Stimulated activated naive CD8-positive, alpha-beta T cell treated with anti-CD3 and anti-CD28 coated beads, Interleukin-15, amount 100 ng/mL, for 72 hours (primary cell): ENCODE results near the gene YY2.
"Not testable (repeated sequence)": the region's sequence is repeated elsewhere in the genome, so short reads cannot be mapped to it uniquely, and the experiment has no call there.

Experiments
- ATAC-seq: fragments of 150-1000 bp; cut with Tn5 transposase; 2 replicates; pipeline ENCODE4 v1.10.0; 2021; ENCODE audit warnings: mild to moderate bottlenecking, moderate library complexity
- DNase-seq, 2 donors: peaks; one replicate each; pipeline ENCODE4 v3.0.0; 2021 to 2022
- H3K27ac Mint-ChIP-seq, 2 donors: one replicate each; pipeline ENCODE4 v1.8.0; 2022; ENCODE audit warnings: mild to moderate bottlenecking in 2 of 2, mixed read lengths in 2 of 2, moderate library complexity in 2 of 2
- H3K27me3 Mint-ChIP-seq: one replicate; pipeline ENCODE4 v1.8.0; 2022; ENCODE audit warnings: mixed read lengths
- H3K4me1 Mint-ChIP-seq: one replicate; pipeline ENCODE4 v1.8.0; 2022; ENCODE audit warnings: mild to moderate bottlenecking, mixed read lengths
- H3K4me3 Mint-ChIP-seq, 2 donors: one replicate each; pipeline ENCODE4 v1.8.0; 2022; ENCODE audit warnings: mild to moderate bottlenecking in 2 of 2, mixed read lengths in 2 of 2, moderate library complexity in 1 of 2
- H3K9me3 Mint-ChIP-seq, 2 donors: one replicate each; pipeline ENCODE4 v1.8.0; 2022; ENCODE audit warnings: mixed read lengths in 2 of 2

The YY2 gene

DNA sequence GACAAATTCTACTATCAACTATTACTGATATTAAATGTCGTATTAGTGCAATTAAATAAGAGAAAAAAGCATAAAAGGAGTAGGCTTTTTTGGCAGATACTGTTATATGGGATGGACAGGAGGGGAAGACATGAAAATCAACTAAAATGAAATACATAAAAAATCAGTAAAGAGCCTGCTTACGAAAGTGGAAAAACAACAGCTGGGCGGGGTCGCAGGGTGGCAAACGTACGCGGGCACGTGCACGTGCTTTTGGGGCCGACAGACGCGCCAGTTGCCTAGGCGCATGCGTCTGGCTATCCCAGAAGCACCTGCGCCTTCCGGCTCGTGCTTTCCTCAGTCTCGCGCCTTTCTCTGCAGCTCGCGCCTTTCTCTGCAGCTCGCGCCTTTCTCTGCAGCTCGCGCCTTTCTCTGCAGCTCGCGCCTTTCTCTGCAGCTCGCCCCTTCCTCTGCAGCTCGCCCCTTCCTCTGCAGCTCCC lies at the start of gene YY2:
Gene YY2, plus strand, starts transcription at position 51 of the 479 bp plus-strand sequence. CDS start 498 bp downstream, outside the sequence.
- ATAC-seq: no peak
- Mint-ChIP-seq H3K27ac (no peak within 1 kb of the TSS), H3K27me3 (no peaks in the 10 kb centered on the region), H3K9me3 (no peaks in the 10 kb centered on the region), H3K4me3 (no peak within 1 kb of the TSS), H3K4me1 (no peaks in the 10 kb centered on the region)
- no peak for DNase-seq

DNA sequence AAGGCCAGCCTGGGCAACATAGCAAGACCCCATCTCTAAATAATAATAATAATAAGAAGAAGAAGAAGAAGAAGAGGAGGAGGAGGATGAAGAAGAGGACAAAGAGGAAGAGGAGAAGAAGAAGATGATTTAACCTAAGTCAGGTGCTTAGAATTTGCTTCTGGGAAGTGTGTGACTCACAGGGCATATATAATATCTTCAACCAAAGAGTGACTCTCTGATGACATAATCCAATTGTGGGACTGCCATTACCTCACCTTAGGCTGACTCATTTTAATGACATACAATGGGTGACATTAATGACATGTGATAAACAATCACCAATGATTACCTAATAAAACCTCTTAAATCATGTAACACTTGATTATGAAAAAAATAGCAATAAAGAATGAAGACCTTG lies 49.1 kb upstream of the YY2 start:
- H3K4me3 Mint-ChIP-seq: no peak overlapping the region

DNA sequence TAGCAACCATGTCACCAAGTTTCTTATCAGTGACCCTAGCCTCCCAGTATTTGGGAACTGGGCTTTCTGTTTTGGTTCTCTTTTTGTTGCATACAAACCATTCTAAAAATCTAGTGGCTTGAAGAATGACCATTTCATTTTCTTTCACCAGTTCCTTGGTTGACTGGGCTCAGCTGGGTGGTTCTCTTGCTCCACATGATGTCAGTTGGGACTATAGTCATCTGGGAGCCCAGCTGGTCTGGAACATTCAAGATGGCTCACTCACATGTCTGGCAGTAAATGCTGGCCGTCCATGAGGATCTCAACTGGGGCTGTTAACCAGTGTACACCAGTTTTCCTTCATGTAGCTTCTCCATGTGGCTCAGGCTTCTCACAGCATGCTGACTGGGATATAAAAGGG lies 44.0 kb upstream of the YY2 start:
- Mint-ChIP-seq H3K4me1 (no peaks in the 10 kb centered on the region), H3K27ac (no peak overlapping the region), H3K9me3 (no peaks in the 10 kb centered on the region), H3K4me3 (no peak overlapping the region), H3K27me3 (no peaks in the 10 kb centered on the region)
- ATAC-seq: no peak
- DNase-seq: no peak

More for the DNA sequence above, 49.1 kb upstream of the YY2 start:
- Mint-ChIP-seq H3K9me3 (no peaks in the 10 kb centered on the region), H3K27me3 (no peaks in the 10 kb centered on the region), H3K4me1 (no peaks in the 10 kb centered on the region), H3K27ac (no peak overlapping the region)
- DNase-seq: no peak
- no peak for ATAC-seq

DNA sequence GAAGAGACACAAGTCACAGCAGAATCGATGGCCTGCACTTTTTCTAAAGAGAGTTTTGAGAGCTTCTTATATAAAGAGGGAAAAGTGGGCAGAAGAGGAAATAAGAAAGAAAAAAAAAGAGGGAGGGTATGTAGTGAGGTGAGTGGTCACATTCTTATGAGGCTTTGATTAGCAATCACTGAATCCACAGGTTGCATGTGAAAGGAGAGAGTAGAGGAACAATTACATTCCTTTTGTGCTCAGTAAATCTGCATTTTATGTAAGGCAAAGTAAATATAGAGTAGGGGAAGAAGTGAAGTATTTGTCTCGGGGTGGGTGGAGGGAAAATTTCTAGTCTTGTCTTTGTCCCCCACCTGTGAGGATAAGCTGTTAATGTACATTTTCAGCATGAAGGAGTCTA lies 43.2 kb upstream of the YY2 start:
- ATAC-seq: no peak
- H3K4me1 Mint-ChIP-seq: no peaks in the 10 kb centered on the region
- no peak overlapping the region for H3K27ac Mint-ChIP-seq
- H3K9me3 Mint-ChIP-seq: no peaks in the 10 kb centered on the region
- no peak for DNase-seq
- H3K27me3 Mint-ChIP-seq: no peaks in the 10 kb centered on the region
- no peak overlapping the region for H3K4me3 Mint-ChIP-seq

- Mint-ChIP-seq H3K4me1 (no peaks in the 10 kb centered on the region), H3K27me3 (no peaks in the 10 kb centered on the region), H3K27ac (peak overlapping the region in 1 of 2 donors; percentile 27), H3K4me3 (no peak overlapping the region), H3K9me3 (no peaks in the 10 kb centered on the region)
- DNase-seq (no peak), ATAC-seq (no peak)
Observed at GRCh38 chrX:21813612-21814368, 42.0 kb upstream of the YY2 start.

DNA sequence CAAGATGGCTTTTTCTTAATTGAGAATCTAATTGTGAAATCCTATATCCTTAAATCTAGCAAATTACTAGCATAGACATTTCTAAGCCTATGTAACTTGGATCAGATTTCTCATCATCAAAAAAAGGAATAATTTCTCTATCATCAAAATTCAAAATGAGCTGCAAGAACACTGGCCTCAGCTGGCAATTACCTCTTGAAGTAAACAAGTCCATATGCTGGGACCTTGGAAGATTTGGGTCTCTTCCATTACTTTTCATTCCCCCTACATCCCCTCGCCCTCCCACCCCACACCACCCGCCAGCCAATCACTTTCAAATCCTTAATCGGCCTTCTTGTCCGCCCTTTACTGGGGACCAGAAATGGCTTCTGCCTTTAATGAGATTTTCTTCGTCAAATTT lies 39.7 kb upstream of the YY2 start:
- H3K9me3 Mint-ChIP-seq: no peaks in the 10 kb centered on the region
- no peaks in the 10 kb centered on the region for H3K27me3 Mint-ChIP-seq
- no peak overlapping the region for H3K4me3 Mint-ChIP-seq
- DNase-seq: no peak
- H3K27ac Mint-ChIP-seq: no peak overlapping the region
- H3K4me1 Mint-ChIP-seq: no peaks in the 10 kb centered on the region
- no peak for ATAC-seq

DNA sequence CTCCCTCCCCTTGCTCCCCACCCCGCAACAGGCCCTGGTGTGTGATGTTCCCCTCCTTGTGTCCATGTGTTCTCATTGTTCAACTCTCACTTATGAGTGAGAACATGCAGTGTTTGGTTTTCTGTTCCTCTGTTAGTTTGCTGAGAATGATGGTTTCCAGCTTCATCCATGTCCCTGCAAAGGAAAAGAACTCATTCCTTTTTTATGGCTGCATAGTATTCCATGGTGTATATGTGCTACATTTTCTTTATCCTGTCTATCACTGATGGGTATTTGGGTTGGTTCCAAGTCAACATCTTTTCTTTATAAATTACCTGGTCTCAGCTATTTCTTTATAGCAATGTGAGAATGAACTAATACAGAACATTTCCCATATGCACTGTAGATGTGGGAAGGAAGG lies 35.6 kb upstream of the YY2 start:
- H3K27me3 Mint-ChIP-seq, ATAC-seq, H3K4me3 Mint-ChIP-seq, H3K27ac Mint-ChIP-seq, H3K4me1 Mint-ChIP-seq, H3K9me3 Mint-ChIP-seq, DNase-seq: not testable (repeated sequence)

DNA sequence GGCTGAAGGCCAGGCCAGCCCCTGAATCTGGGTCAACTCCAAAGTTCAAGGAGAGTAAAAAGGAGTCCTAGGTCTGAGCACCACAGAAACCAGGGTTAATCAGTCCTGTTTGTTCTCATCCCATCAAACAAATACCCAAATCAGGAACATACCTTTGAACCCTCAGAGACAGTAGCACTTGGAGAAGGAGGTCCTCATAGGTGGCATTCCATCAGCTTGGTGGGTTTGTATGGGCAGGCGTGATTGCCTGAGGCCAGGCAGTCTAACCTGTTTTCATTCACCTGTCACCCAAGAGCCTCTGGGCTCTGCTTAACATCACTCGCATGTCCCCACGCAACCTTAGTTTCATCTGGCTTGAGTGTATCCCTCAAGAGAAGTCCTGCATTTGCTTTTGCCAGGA lies 33.9 kb upstream of the YY2 start:
- H3K4me3 Mint-ChIP-seq: no peak overlapping the region
- DNase-seq (no peak), ATAC-seq (no peak)
- H3K9me3 Mint-ChIP-seq: no peaks in the 10 kb centered on the region
- no peaks in the 10 kb centered on the region for H3K4me1 Mint-ChIP-seq
- no peak overlapping the region for H3K27ac Mint-ChIP-seq
- no peaks in the 10 kb centered on the region for H3K27me3 Mint-ChIP-seq

- Mint-ChIP-seq H3K4me1 (no peaks in the 10 kb centered on the region), H3K9me3 (no peaks in the 10 kb centered on the region), H3K27me3 (no peaks in the 10 kb centered on the region), H3K27ac (no peak overlapping the region), H3K4me3 (no peak overlapping the region)
- ATAC-seq (no peak), DNase-seq (no peak)
Observed at GRCh38 chrX:21831496-21831895, 24.3 kb upstream of the YY2 start.

GRCh38 chrX:21837056-21837455 lies 18.7 kb upstream of the YY2 start:
- ATAC-seq (no peak), DNase-seq (no peak)
- no peaks in the 10 kb centered on the region for H3K4me1 Mint-ChIP-seq
- no peak overlapping the region for H3K27ac Mint-ChIP-seq
- H3K4me3 Mint-ChIP-seq: no peak overlapping the region
- no peaks in the 10 kb centered on the region for H3K9me3 Mint-ChIP-seq
- no peaks in the 10 kb centered on the region for H3K27me3 Mint-ChIP-seq

GRCh38 chrX:21838937-21839333 lies 16.9 kb upstream of the YY2 start:
- Mint-ChIP-seq H3K4me1 (no peaks in the 10 kb centered on the region), H3K9me3 (no peaks in the 10 kb centered on the region), H3K27me3 (no peaks in the 10 kb centered on the region), H3K4me3 (peak overlapping the region; percentile 88 to 89), H3K27ac (peak overlapping the region; percentile 97 to 98)
- DNase-seq (no peak), ATAC-seq (no peak)

- Mint-ChIP-seq H3K4me1 (no peaks in the 10 kb centered on the region), H3K27me3 (no peaks in the 10 kb centered on the region), H3K4me3 (peak within 1 kb of the TSS; percentile 88 to 89), H3K27ac (peak within 1 kb of the TSS; percentile 97 to 98), H3K9me3 (no peaks in the 10 kb centered on the region)
- ATAC-seq: peak; percentile 94
- peak; percentile 81 to 87 for DNase-seq
Observed at GRCh38 chrX:21839334-21840192, 16.2 kb upstream of the YY2 start, which contains the start of gene MBTPS2. Gene MBTPS2 (plus strand): TSS chrX:21839617. CDS start chrX:21839735, 118 bp downstream.

- peak; percentile 65 for ATAC-seq
Observed at GRCh38 chrX:21840193-21840545, 15.6 kb upstream of the YY2 start.

DNA sequence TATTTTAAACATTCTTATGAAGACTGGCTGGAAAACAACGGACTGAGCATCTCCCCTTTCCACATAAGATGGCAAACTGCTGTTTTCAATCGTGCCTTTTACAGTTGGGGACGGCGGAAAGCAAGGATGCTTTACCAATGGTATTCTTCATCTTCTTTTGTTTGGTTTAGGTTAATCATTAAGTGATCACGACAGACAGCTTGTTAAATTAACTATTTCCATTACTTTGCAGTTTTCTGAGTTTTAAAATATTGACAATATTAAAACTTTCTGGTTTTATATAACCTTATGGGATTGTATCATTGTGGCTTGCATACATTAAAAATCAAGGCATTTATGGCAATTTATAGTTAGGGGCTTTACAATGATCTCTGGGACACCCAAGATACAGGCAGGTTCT lies 12.6 kb upstream of the YY2 start:
- DNase-seq (no peak), ATAC-seq (no peak)
- H3K27me3 Mint-ChIP-seq: no peaks in the 10 kb centered on the region
- no peak overlapping the region for H3K27ac Mint-ChIP-seq
- H3K4me3 Mint-ChIP-seq: no peak overlapping the region
- H3K4me1 Mint-ChIP-seq: no peaks in the 10 kb centered on the region
- no peaks in the 10 kb centered on the region for H3K9me3 Mint-ChIP-seq

More at GRCh38 chrX:21840193-21840545, 15.6 kb upstream of the YY2 start:
- H3K27me3 Mint-ChIP-seq: no peaks in the 10 kb centered on the region
- peak in 1 of 2 donors; percentile 45 for DNase-seq
- H3K4me1 Mint-ChIP-seq: no peaks in the 10 kb centered on the region
- H3K9me3 Mint-ChIP-seq: no peaks in the 10 kb centered on the region
- peak overlapping the region; percentile 97 to 98 for H3K27ac Mint-ChIP-seq
- H3K4me3 Mint-ChIP-seq: peak overlapping the region; percentile 88 to 89

GRCh38 chrX:21845096-21845495 lies 10.7 kb upstream of the YY2 start:
- Mint-ChIP-seq H3K27me3 (no peaks in the 10 kb centered on the region), H3K4me1 (no peaks in the 10 kb centered on the region), H3K4me3 (no peak overlapping the region), H3K9me3 (no peaks in the 10 kb centered on the region), H3K27ac (peak overlapping the region in 1 of 2 donors; percentile 90)
- DNase-seq (no peak), ATAC-seq (no peak)

GRCh38 chrX:21847342-21847741 lies 8.4 kb upstream of the YY2 start:
- DNase-seq (no peak), ATAC-seq (no peak)
- Mint-ChIP-seq H3K27me3 (no peaks in the 10 kb centered on the region), H3K4me3 (no peak overlapping the region), H3K4me1 (no peaks in the 10 kb centered on the region), H3K27ac (no peak overlapping the region), H3K9me3 (no peaks in the 10 kb centered on the region)
